Measurements from ENCODE around the gene GPSM1. TPM values are rescaled to one million over a fixed set of nuclear protein-coding genes. Genes with fewer than 3 reads are reported as not detected.

GPSM1 gene
- total and polyA plus RNA-seq, 4 donors: 12.6 to 41.6 (median 22.7) TPM

DNA sequence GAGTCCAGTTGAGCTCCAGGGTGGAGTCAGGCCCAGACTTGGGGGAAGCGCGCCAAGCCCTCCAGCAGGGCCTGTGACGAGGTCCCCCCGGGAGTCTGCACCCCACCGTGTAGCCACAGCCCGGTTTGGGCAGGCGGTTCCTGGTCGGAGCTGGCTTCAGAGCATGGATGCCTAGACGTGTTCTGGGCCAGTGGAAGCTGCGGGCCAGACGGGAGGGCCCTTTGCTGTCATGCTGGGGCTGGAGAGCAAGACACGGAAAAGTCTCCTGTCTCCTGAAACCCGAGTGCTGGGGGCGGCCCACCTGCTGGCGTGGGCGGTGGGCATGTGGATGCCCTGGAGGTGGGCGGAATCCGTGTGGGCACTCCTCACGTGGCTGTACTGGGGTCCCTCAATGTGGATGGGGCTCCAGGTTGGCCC is 1.9 kb downstream of the GPSM1 start:
- peak overlapping the region in 1 of 2 donors; percentile 41 for H3K27ac ChIP-seq (ENCODE audit: low read depth in 1 of 2, low read length in 1 of 2)
- H3K36me3 ChIP-seq (ENCODE audit: control insufficient read depth in 4 of 4, insufficient read depth in 4 of 4, low read length in 4 of 4): peaks cover 0 to 5% (median 2%) of the 10 kb centered on the region in 4 donors
- DNase-seq: peak in 1 of 3 donors; percentile 53
- TF ChIP-seq, protein P1, sequence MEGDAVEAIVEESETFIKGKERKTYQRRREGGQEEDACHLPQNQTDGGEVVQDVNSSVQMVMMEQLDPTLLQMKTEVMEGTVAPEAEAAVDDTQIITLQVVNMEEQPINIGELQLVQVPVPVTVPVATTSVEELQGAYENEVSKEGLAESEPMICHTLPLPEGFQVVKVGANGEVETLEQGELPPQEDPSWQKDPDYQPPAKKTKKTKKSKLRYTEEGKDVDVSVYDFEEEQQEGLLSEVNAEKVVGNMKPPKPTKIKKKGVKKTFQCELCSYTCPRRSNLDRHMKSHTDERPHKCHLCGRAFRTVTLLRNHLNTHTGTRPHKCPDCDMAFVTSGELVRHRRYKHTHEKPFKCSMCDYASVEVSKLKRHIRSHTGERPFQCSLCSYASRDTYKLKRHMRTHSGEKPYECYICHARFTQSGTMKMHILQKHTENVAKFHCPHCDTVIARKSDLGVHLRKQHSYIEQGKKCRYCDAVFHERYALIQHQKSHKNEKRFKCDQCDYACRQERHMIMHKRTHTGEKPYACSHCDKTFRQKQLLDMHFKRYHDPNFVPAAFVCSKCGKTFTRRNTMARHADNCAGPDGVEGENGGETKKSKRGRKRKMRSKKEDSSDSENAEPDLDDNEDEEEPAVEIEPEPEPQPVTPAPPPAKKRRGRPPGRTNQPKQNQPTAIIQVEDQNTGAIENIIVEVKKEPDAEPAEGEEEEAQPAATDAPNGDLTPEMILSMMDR (IDR thresholded peaks at IDR 0.05; ENCODE audit: control extremely low read depth, extremely low read depth): no peak
- no peaks in the 10 kb centered on the region for H3K27me3 ChIP-seq (ENCODE audit: control insufficient read depth in 3 of 3, insufficient read depth in 3 of 3, low read length in 2 of 3)
- no peaks in the 10 kb centered on the region for H3K9me3 ChIP-seq (ENCODE audit: control insufficient read depth in 4 of 4, insufficient read depth in 3 of 4, low read length in 3 of 4)
- peak overlapping the region; percentile 1 for H3K4me3 ChIP-seq
- 70 to 81% methylated on average over 19 of the region's 19 CpGs for WGBS, 2 donors
- H3K9ac ChIP-seq (ENCODE audit: insufficient read depth in 1 of 2, low read length in 2 of 2): peak overlapping the region; percentile 16 to 75
- ATAC-seq (ENCODE audit: insufficient read depth, low FRiP score): no peak
- peaks cover 8 to 54% (median 27%) of the 10 kb centered on the region in 5 donors for H3K4me1 ChIP-seq (ENCODE audit: control insufficient read depth in 5 of 5, insufficient read depth in 5 of 5, low read length in 5 of 5)

DNA sequence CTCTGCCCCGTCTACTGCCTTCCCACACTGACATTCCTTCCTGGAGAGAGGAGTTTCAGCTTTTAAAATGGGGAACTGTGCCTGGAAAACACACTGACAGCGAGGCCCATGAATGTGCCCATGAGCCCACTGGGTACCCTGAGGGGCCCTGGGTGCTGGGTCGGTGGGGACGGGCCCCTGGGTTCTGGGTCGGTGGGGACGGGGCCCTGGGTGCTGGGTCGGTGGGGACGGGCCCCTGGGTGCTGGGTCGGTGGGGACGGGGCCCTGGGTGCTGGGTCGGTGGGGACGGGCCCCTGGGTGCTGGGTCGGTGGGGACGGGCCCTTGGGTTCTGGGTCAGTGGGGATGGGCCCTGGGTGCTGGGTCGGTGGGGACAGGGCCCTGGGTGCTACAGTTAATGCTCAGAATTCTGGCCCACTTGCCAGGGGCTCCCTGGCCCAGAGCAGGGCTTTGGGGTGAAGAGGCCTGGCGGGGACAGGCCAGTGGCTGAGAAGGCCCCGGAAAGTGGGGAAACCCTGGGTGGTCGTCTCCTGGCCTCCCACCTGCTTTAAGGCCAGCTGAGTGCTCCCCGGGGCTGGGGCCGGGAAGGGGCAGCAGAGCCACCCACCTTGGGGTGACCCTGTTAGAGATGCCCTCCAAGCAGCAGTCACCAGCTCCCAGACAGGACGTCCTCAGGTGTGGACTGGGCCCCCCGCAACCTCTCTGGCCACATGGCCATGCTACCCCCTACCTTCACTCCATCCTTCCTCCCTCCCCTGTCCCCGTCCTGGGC is 2.5 kb downstream of the GPSM1 start:
- TF ChIP-seq, protein P1 (IDR thresholded peaks at IDR 0.05; ENCODE audit: control extremely low read depth, extremely low read depth): no peak
- WGBS, 2 donors: 88 to 94% methylated on average over 22 to 23 of the region's 23 CpGs
- DNase-seq (no peak), ATAC-seq (ENCODE audit: insufficient read depth, low FRiP score) (no peak)
- peaks cover 0 to 5% (median 2%) of the 10 kb centered on the region in 4 donors for H3K36me3 ChIP-seq (ENCODE audit: control insufficient read depth in 4 of 4, insufficient read depth in 4 of 4, low read length in 4 of 4)
- no peaks in the 10 kb centered on the region for H3K9me3 ChIP-seq (ENCODE audit: control insufficient read depth in 4 of 4, insufficient read depth in 3 of 4, low read length in 3 of 4)
- H3K9ac ChIP-seq (ENCODE audit: insufficient read depth in 1 of 2, low read length in 2 of 2): peak overlapping the region; percentile 16 to 23
- H3K4me1 ChIP-seq (ENCODE audit: control insufficient read depth in 5 of 5, insufficient read depth in 5 of 5, low read length in 5 of 5): peaks cover 8 to 48% (median 21%) of the 10 kb centered on the region in 5 donors
- H3K4me3 ChIP-seq: no peak overlapping the region
- peak overlapping the region in 1 of 2 donors; percentile 41 for H3K27ac ChIP-seq (ENCODE audit: low read depth in 1 of 2, low read length in 1 of 2)
- H3K27me3 ChIP-seq (ENCODE audit: control insufficient read depth in 3 of 3, insufficient read depth in 3 of 3, low read length in 2 of 3): no peaks in the 10 kb centered on the region

DNA sequence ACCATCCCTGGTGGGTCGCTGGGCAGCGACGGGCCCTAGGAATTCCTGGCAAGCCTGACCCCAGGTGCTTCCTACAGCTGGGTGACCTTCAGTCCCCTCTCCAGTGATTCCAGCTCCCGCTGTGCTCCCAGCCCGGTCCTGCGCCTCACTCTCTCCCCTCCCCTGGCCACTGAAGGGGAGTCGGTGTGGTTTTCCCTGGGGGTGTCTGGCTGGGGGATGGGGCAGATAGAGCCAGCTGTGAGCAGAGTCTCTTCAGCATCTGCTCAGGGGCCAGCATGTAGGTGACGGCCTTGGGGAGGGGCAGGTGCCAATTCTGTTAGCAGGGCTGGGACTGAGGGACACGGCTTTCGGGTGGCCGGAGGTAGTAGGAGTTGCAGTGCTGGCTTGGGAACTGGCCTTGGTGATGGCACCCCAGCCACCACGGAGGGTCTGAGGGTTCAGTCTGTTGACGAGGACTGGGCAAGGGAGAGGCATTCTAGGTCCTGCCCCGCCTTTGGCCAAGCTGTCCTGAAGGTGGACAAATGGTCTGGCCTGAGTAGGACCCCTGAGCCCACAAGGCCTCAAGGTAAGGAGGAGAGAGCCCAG is 3.2 kb downstream of the GPSM1 start:
- Histone ChIP-seq H3K36me3 (ENCODE audit: control insufficient read depth in 4 of 4, insufficient read depth in 4 of 4, low read length in 4 of 4) (peaks cover 0 to 5% (median 2%) of the 10 kb centered on the region in 4 donors), H3K4me1 (ENCODE audit: control insufficient read depth in 5 of 5, insufficient read depth in 5 of 5, low read length in 5 of 5) (peaks cover 7 to 42% (median 15%) of the 10 kb centered on the region in 5 donors), H3K9ac (ENCODE audit: insufficient read depth in 1 of 2, low read length in 2 of 2) (no peak overlapping the region), H3K9me3 (ENCODE audit: control insufficient read depth in 4 of 4, insufficient read depth in 3 of 4, low read length in 3 of 4) (no peaks in the 10 kb centered on the region), H3K4me3 (no peak overlapping the region), H3K27ac (ENCODE audit: low read depth in 1 of 2, low read length in 1 of 2) (no peak overlapping the region), H3K27me3 (ENCODE audit: control insufficient read depth in 3 of 3, insufficient read depth in 3 of 3, low read length in 2 of 3) (no peaks in the 10 kb centered on the region)
- ATAC-seq (ENCODE audit: insufficient read depth, low FRiP score) (no peak), DNase-seq (no peak)
- TF ChIP-seq, protein P1 (IDR thresholded peaks at IDR 0.05; ENCODE audit: control extremely low read depth, extremely low read depth): no peak
- WGBS, 2 donors: 86 to 90% methylated on average over 14 of the region's 14 CpGs
